NOMO-1 (cell line): ENCODE data around the gene FASTKD1.
"Not testable (repeated sequence)": the region's sequence is repeated elsewhere in the genome, so short reads cannot be mapped to it uniquely, and the experiment has no call there.

Experiments
- DNase-seq, 2 experiments: peaks; one replicate each; lab custom pipeline; 2025; ENCODE audit not compliant: unreplicated experiment in 2 of 2; lab: John Stamatoyannopoulos, UW

Gene FASTKD1

GRCh38 chr2:169571571-169571970 lies 2.1 kb downstream of the FASTKD1 start:
- no peak for DNase-seq

DNA sequence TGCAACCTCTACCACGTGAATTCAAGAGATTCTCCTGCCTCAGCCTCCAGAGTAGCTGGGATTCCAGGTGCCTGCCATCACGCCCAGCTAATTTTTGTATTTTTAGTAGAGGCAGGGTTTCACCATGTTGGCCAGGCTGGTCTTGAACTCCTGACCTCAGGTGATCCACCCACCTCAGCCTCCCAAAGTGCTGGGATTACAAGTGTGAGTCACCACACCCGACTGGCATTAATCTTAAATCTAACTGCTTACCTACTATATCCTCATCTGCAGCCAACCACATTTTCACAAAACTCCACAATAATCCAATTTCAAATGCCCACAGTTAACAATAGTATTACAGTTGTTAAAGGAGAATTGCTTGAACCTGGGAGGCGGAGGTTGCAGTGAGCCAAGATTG lies 2.9 kb downstream of the FASTKD1 start:
- not testable (repeated sequence) for DNase-seq

- DNase-seq: no peak
These were observed 3.7 kb downstream of the FASTKD1 start for GRCh38 chr2:169569948-169570347.

GRCh38 chr2:169565686-169566085 lies 8.0 kb downstream of the FASTKD1 start:
- DNase-seq: no peak

DNA sequence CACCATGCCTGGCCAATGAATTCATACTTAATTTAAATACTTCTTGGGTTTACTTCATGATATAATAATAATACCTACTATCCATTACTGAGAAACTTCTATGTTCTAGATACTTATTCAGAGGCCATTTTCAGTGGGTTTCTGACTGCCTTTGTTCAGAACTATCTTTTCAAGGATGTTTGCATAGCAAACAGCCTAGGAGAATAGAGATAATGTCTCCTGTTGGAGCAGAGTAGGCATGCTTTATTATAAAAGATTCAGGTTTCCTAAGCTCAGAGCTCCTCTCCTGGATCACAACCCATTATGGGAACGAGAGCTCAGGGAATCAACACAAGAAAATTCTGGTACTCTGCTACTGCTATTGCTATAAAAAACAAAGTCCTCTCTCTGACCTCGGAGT lies 11.1 kb downstream of the FASTKD1 start:
- DNase-seq: no peak

GRCh38 chr2:169562084-169562483 lies 11.6 kb downstream of the FASTKD1 start:
- not testable (repeated sequence) for DNase-seq

DNA sequence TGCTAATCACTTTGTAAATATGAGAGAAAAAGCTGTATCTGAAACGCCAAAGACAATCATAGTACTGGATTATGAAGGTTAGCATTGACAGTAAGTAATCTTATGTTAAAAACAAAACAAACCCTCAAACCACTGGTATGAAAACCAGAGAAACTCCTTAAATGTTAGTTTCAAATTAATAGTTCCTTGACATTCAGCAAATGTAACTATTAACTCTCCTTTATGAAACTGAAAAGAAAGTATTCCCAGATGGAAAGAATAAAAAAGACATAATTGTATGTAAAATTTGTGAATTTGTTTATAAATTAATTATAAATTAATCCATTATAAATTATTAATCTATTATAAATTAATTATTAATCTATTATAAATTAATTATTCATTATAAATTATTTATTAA lies 12.3 kb downstream of the FASTKD1 start:
- no peak for DNase-seq

GRCh38 chr2:169546756-169547155 lies 26.9 kb downstream of the FASTKD1 start:
- DNase-seq: no peak

DNA sequence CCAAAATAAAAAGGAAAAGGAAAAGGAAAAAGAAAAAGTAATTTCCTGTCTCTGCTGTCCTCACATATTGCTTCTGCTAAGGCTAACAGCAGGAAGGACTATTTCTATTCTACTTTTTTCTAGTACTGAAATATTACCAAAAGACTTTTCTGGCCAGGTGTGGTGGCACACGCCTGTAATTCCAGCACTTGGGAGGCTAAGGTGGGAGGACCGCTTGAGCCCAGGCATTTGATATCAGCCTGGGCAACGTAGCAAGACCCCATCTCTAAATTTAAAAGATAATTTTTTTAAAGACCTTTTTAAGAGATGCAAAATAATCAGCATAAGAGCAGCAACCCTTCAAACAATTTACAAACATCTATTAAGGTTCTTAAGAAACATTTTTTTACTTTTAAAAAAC lies 31.2 kb downstream of the FASTKD1 start:
- no peak for DNase-seq

DNA sequence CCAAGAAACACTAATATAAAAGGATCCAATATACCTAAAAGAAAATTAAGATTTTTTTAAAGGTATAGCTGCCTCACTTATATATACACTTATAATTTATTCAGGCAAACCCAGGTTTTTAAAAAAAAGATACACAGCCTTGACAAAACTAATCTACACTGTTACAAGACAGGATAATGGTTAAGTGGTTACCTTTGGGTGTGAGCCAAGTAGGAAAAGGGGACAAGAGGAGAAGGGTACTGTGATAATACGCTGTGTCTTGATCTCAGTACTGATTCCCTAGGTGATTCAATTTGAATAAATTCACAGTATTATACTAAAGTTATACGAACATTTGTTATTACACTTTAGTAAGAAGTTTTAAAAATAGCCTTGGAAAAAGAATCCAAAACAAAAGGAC lies 33.5 kb downstream of the FASTKD1 start:
- no peak for DNase-seq

DNA sequence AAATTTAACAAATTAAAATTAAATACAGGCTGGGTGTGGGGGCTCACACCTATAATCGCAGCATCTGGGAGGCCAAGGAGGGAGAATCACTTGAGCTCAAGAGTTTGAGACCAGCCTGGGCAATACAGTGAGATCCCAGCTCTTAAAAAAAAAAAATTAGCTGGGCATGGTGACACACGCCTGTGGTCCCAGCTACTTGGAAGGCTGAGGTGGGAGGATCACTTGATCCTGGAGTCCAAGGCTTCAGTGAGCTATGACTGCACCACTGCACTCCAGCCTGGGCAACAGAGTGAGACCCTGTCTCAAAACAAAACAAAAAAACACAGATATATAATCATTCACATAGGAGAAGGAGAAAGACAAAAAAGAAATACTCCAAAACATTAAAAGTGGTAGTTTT lies 34.2 kb downstream of the FASTKD1 start:
- not testable (repeated sequence) for DNase-seq

DNA sequence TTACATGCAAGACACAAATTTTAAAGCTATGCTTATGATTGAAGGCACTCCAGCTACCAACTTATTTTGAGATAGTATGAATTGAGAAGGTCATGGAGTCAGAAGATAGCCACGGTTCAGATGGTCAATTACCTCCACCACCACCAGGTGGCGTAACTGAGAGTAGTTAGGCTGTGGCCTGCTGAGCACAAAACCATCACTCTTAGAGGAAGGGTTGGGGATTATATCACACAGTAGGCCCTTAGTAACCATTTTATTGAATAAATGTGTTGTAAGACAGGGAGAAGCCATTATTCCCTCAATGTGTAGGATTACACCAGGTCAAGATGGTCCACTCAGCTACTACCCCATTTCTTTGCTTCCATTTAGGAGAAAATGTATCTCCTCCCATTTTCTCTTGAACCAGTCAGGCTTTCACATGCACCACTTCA lies 45.4 kb downstream of the FASTKD1 start:
- DNase-seq: peak; percentile 2 to 48

- no peak for DNase-seq
These were observed 47.2 kb downstream of the FASTKD1 start for GRCh38 chr2:169526451-169526850.

DNA sequence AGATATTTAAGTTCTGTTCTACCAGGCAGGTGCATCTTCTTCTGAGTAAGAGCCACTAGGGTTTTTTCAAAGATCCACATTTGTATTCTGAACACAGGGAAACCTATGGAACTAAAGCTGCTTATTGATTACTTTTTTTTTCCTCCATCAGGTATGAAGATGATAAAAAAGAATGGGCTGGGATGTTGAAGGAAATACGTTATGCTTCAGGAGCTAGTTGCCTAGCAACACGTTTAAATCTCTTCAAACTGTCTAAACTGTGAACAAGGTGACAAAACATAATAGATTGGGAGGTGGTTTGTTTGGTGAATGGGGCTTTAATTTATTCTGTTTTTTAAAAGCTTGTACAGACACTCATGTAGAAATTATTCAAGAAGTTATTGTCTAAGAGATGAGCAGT lies 48.2 kb downstream of the FASTKD1 start:
- DNase-seq: no peak

- no peak for DNase-seq
These were observed 50.0 kb downstream of the FASTKD1 start for GRCh38 chr2:169523681-169524080.

DNA sequence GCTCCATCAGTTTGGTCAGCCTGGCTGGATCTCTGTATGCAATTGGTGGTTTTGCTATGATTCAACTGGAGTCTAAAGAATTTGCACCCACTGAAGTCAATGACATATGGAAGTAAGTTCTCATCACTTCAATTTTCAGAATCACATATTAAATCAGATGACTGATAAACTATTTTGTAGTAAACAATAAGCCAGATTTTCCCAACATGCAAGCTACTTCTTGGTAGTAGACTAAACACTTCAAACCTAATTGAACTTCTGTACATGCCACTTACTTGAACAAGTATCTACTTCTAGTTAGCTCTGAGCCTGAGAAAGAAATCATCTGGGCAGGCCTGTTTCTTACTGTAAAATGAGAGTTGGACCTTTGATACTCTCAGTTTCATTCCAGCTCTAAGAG lies 52.8 kb downstream of the FASTKD1 start:
- DNase-seq: no peak

- DNase-seq: not testable (repeated sequence)
These were observed 57.1 kb downstream of the FASTKD1 start for GRCh38 chr2:169516488-169516995.

DNA sequence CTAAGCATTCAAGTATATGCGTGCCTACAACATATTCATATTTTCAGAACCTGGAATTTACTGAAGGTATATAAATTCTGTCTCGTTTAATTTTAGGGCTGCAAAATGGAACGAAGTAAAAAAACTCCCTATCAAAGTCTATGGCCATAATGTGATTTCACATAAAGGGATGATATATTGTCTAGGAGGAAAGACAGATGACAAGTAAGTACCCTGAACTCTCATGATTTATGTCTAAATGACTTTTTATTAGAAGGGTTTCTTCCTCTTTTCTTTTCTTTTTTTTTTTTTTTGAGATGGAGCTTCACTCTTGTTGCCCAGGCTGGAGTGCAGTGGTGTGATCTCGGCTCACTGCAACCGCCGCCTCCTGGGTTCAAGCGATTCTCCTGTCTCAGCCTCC lies 58.9 kb downstream of the FASTKD1 start:
- DNase-seq: peak in 1 of 2 experiments; percentile 19

DNA sequence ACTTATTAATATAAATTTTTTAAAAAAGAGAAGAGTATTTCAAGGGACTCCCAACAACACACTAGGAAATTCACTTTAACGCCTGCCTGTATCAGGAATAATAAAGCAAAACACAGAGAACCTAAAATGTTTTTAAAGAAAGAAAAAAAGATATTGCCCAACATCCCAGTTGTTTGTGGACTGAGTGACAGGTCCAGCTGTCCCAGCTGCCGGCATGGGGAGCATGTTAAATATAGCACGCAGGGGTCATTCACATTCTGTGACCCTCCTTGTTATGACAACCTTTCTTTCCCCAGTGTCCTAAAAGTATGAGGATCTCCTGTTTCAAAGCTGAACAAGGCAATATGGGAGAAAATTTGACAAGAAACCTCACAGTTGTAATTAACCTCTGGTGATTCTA lies 59.7 kb downstream of the FASTKD1 start:
- no peak for DNase-seq

DNA sequence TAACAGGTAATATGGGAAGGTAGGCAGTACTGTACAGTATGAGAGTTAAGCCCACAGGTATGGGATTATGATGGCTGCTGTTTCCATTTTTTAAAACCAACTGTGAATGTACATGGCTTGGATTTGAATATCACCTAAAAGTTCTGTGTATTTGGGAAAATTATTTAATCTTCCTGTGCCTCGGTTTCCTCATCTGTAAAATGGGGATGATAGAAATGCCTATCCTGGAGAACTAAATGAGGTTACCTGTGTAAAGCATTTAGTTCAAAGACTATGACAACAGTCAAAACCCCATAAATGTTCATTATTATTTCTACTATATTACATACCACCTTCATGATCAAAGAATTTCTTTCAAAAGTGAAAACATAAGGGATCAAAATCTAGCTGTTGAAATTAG lies 60.6 kb downstream of the FASTKD1 start:
- DNase-seq: no peak

DNA sequence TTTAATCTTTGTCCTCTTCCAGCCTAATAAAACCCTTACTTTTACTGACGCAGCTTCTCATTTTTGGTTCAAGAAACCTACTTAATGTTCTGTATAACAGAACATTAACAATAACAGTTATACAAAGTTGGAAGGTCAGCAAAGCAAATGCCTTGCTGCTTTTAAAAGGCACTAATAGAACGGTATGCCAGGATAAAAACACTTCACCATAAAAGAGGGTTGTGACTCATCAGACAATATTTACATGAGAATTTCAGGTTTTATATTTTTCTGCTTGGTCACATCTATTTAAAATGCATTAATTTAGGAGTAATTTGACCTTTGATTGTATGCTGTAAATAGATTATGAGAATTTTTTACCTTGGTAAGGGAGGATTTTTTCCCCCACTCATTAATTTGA lies 61.1 kb downstream of the FASTKD1 start:
- DNase-seq: no peak

DNA sequence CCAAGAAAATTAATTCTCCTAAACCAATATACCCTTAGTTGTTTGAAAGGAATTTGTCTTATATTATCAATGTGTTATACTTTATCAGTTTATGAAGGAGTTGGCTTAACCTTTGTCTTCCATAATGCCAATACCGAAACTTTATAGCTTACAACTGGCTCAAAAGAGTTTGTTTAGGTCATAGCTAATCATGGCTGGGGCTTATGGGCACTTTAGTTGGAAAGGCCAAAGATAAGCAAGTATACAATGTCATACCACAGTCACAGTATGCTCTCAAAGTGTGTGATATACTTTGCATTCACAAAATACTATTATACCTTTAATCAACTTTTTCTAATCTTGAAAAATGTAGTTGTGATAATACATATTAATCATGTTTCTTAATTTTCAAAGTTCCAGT lies 61.8 kb downstream of the FASTKD1 start:
- DNase-seq: no peak

GRCh38 chr2:169510496-169510895 lies 63.2 kb downstream of the FASTKD1 start:
- no peak for DNase-seq
